ENCODE data around the gene PRKAR1B. TPM values are rescaled to one million over a fixed set of nuclear protein-coding genes. Genes with fewer than 3 reads are reported as not detected.

Gene PRKAR1B
- total RNA-seq, 4 donors from 2014 or later, result 1.2 to 12.5 (median 3.6) TPM

GRCh38 chr7:751826-752225 lies 24.7 kb upstream of the PRKAR1B start:
- Histone ChIP-seq H3K4me3 (no peak overlapping the region), H3K36me3 (peaks cover 1 to 19% of the 10 kb centered on the region in 2 donors), H3K9me3 (no peaks in the 10 kb centered on the region), H3K27ac (no peak overlapping the region), H3K4me1 (no peaks in the 10 kb centered on the region), H3K27me3 (no peaks in the 10 kb centered on the region)
- DNase-seq, result no peak
- no peak for ATAC-seq
- no peak for TF ChIP-seq CTCF (IDR thresholded peaks at IDR 0.05 in 4 of 5, conservative IDR thresholded peaks at IDR 0.05 in 1 of 5)
- no peak for TF ChIP-seq POLR2A (IDR thresholded peaks at IDR 0.05)
- intact Hi-C loops (cut with DNase I; ENCODE audit: low total_unique reads), result no loop called here
- in situ Hi-C loops (cut with MboI; ENCODE audit: low sequenced_read_pairs in 4 of 4), result no loop called here

GRCh38 chr7:750111-750905 lies 23.2 kb upstream of the PRKAR1B start:
- Histone ChIP-seq H3K36me3 (peaks cover 0 to 9% of the 10 kb centered on the region in 2 donors), H3K27me3 (no peaks in the 10 kb centered on the region), H3K4me1 (no peaks in the 10 kb centered on the region), H3K4me3 (no peak overlapping the region), H3K9me3 (no peaks in the 10 kb centered on the region), H3K27ac (no peak overlapping the region)
- no peak for ATAC-seq
- intact Hi-C loops (cut with DNase I; ENCODE audit: low total_unique reads) (no loop called here), in situ Hi-C loops (cut with MboI; ENCODE audit: low sequenced_read_pairs in 4 of 4) (no loop called here)
- DNase-seq, result no peak
- no peak for TF ChIP-seq POLR2A (IDR thresholded peaks at IDR 0.05)
- TF ChIP-seq CTCF (IDR thresholded peaks at IDR 0.05 in 4 of 5, conservative IDR thresholded peaks at IDR 0.05 in 1 of 5), result no peak

- no peak for TF ChIP-seq POLR2A (IDR thresholded peaks at IDR 0.05)
- Histone ChIP-seq H3K27me3 (no peaks in the 10 kb centered on the region), H3K27ac (no peak overlapping the region), H3K4me1 (no peaks in the 10 kb centered on the region), H3K9me3 (no peaks in the 10 kb centered on the region), H3K4me3 (no peak overlapping the region), H3K36me3 (no peaks in the 10 kb centered on the region)
- ATAC-seq (no peak), DNase-seq (no peak)
- intact Hi-C loops (cut with DNase I; ENCODE audit: low total_unique reads) (no loop called here), in situ Hi-C loops (cut with MboI; ENCODE audit: low sequenced_read_pairs in 4 of 4) (no loop called here)
Measured at GRCh38 chr7:749140-749551, 22.1 kb upstream of the PRKAR1B start.

- Histone ChIP-seq H3K4me1 (no peaks in the 10 kb centered on the region), H3K4me3 (no peak overlapping the region), H3K27ac (no peak overlapping the region), H3K27me3 (no peaks in the 10 kb centered on the region), H3K9me3 (no peaks in the 10 kb centered on the region), H3K36me3 (no peaks in the 10 kb centered on the region)
- ATAC-seq (no peak), DNase-seq (no peak)
- in situ Hi-C loops (cut with MboI; ENCODE audit: low sequenced_read_pairs in 4 of 4) (no loop called here), intact Hi-C loops (cut with DNase I; ENCODE audit: low total_unique reads) (no loop called here)
- TF ChIP-seq POLR2A (IDR thresholded peaks at IDR 0.05), result no peak
- TF ChIP-seq CTCF (IDR thresholded peaks at IDR 0.05 in 4 of 5, conservative IDR thresholded peaks at IDR 0.05 in 1 of 5), result no peak
Measured at GRCh38 chr7:748446-748845, 21.4 kb upstream of the PRKAR1B start.

- in situ Hi-C loops (cut with MboI; ENCODE audit: low sequenced_read_pairs in 4 of 4), result no loop called here
- H3K27me3 ChIP-seq, result no peaks in the 10 kb centered on the region
- no peaks in the 10 kb centered on the region for H3K9me3 ChIP-seq
- intact Hi-C loops (cut with DNase I; ENCODE audit: low total_unique reads), result no loop called here
- no peak for ATAC-seq
- H3K36me3 ChIP-seq, result no peaks in the 10 kb centered on the region
- no peak for DNase-seq
- no peaks in the 10 kb centered on the region for H3K4me1 ChIP-seq
- H3K27ac ChIP-seq, result no peak overlapping the region
- no peak overlapping the region for H3K4me3 ChIP-seq
- TF ChIP-seq POLR2A (IDR thresholded peaks at IDR 0.05) (no peak), CTCF (IDR thresholded peaks at IDR 0.05 in 4 of 5, conservative IDR thresholded peaks at IDR 0.05 in 1 of 5) (no peak)
Measured at GRCh38 chr7:747186-747585, 20.1 kb upstream of the PRKAR1B start.

Measured in gastrocnemius medialis (tissue), 4 donors.